Measurements from ENCODE around the gene ALOX15B. TPM values are rescaled to one million over a fixed set of nuclear protein-coding genes. Genes with fewer than 3 reads are reported as not detected.

Gene ALOX15B
- total and polyA plus RNA-seq, 8 donors = 0.05 to 4.7 (median 0.25) TPM; not detected in 1

DNA sequence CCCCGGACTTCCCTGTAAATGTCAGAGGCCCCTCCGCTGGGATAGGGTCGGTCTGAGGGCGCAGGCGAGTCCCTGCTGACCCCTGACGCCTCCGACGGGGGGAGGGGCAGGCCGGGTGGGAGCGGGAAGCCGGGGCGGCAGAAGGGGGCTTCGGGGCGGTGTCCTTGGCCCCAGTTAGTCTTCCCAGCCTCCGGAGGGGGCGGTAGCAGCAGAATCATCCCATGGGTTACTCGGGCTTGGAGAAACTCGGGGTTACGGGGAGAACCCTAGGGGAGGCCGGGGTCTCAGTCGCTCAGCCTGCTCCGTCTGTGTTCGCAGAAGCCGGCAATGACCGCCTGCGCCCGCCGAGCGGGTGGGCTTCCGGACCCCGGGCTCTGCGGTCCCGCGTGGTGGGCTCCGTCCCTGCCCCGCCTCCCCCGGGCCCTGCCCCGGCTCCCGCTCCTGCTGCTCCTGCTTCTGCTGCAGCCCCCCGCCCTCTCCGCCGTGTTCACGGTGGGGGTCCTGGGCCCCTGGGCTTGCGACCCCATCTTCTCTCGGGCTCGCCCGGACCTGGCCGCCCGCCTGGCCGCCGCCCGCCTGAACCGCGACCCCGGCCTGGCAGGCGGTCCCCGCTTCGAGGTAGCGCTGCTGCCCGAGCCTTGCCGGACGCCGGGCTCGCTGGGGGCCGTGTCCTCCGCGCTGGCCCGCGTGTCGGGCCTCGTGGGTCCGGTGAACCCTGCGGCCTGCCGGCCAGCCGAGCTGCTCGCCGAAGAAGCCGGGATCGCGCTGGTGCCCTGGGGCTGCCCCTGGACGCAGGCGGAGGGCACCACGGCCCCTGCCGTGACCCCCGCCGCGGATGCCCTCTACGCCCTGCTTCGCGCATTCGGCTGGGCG, 35.9 kb upstream of the ALOX15B start:
- FAIRE-seq = no peak
- intact Hi-C loops (cut with DNase I) = loop anchor here in 1 of 3 donors (10.0 kb wide), 1 partner anchor 52 kb away; no protein-coding TSS in a partner anchor
- Histone ChIP-seq H3K4me1 (peaks cover 0 to 6% (median 0%) of the 10 kb centered on the region in 3 donors), H3K27ac (no peak overlapping the region), H3K36me3 (no peaks in the 10 kb centered on the region), H3K27me3 (peaks cover 0 to 5% (median 2%) of the 10 kb centered on the region in 4 donors), H3K4me3 (peak overlapping the region in 1 of 4 donors; percentile 18), H3K9me3 (no peaks in the 10 kb centered on the region)
- TF ChIP-seq, protein P1, sequence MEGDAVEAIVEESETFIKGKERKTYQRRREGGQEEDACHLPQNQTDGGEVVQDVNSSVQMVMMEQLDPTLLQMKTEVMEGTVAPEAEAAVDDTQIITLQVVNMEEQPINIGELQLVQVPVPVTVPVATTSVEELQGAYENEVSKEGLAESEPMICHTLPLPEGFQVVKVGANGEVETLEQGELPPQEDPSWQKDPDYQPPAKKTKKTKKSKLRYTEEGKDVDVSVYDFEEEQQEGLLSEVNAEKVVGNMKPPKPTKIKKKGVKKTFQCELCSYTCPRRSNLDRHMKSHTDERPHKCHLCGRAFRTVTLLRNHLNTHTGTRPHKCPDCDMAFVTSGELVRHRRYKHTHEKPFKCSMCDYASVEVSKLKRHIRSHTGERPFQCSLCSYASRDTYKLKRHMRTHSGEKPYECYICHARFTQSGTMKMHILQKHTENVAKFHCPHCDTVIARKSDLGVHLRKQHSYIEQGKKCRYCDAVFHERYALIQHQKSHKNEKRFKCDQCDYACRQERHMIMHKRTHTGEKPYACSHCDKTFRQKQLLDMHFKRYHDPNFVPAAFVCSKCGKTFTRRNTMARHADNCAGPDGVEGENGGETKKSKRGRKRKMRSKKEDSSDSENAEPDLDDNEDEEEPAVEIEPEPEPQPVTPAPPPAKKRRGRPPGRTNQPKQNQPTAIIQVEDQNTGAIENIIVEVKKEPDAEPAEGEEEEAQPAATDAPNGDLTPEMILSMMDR (IDR thresholded peaks at IDR 0.05) = no peak
- ATAC-seq = peak; percentile 24 to 56 (median 46)
- WGBS, 2 donors = 7 to 9% methylated on average over 73 to 92 of the region's 92 CpGs
- peak in 1 of 6 donors; percentile 72 for DNase-seq

GRCh38 chr17:8003594-8004181, 35.2 kb upstream of the ALOX15B start:
- FAIRE-seq (no peak), DNase-seq (no peak), ATAC-seq (no peak)
- WGBS, 2 donors = 60 to 66% methylated on average over 44 of the region's 44 CpGs
- Histone ChIP-seq H3K4me3 (peak overlapping the region in 1 of 4 donors; percentile 18), H3K27ac (no peak overlapping the region), H3K9me3 (no peaks in the 10 kb centered on the region), H3K4me1 (peaks cover 0 to 6% (median 0%) of the 10 kb centered on the region in 3 donors), H3K27me3 (peaks cover 0 to 5% (median 2%) of the 10 kb centered on the region in 4 donors), H3K36me3 (no peaks in the 10 kb centered on the region)
- TF ChIP-seq, protein P1 (IDR thresholded peaks at IDR 0.05) = no peak
- intact Hi-C loops (cut with DNase I) = loop anchor here in 1 of 3 donors (10.0 kb wide), 1 partner anchor 51 kb away; no protein-coding TSS in a partner anchor

GRCh38 chr17:8004899-8005298, 34.0 kb upstream of the ALOX15B start:
- Histone ChIP-seq H3K4me1 (peaks cover 0 to 6% (median 0%) of the 10 kb centered on the region in 3 donors), H3K9me3 (no peaks in the 10 kb centered on the region), H3K36me3 (no peaks in the 10 kb centered on the region), H3K27me3 (peaks cover 0 to 5% (median 2%) of the 10 kb centered on the region in 4 donors), H3K4me3 (no peak overlapping the region), H3K27ac (no peak overlapping the region)
- WGBS, 2 donors = 84 to 90% methylated on average over 6 of the region's 6 CpGs
- TF ChIP-seq, protein P1 (IDR thresholded peaks at IDR 0.05) = no peak
- intact Hi-C loops (cut with DNase I) = loop anchor here in 1 of 3 donors (10.0 kb wide), 1 partner anchor 50 kb away; no protein-coding TSS in a partner anchor
- DNase-seq (no peak), FAIRE-seq (no peak), ATAC-seq (no peak)

- FAIRE-seq (no peak), ATAC-seq (no peak), DNase-seq (no peak)
- H3K27me3 ChIP-seq = peaks cover 0 to 5% (median 2%) of the 10 kb centered on the region in 4 donors
- no peaks in the 10 kb centered on the region for H3K9me3 ChIP-seq
- 89 to 92% methylated on average over 1 of the region's 1 CpG for WGBS, 2 donors
- H3K36me3 ChIP-seq = no peaks in the 10 kb centered on the region
- H3K4me3 ChIP-seq = no peak overlapping the region
- intact Hi-C loops (cut with DNase I) = loop anchor here in 1 of 3 donors (10.0 kb wide), 1 partner anchor 49 kb away; no protein-coding TSS in a partner anchor
- no peak overlapping the region for H3K27ac ChIP-seq
- peaks cover 0 to 6% (median 0%) of the 10 kb centered on the region in 3 donors for H3K4me1 ChIP-seq
- TF ChIP-seq, protein P1 (IDR thresholded peaks at IDR 0.05) = no peak
These were observed 33.5 kb upstream of the ALOX15B start for GRCh38 chr17:8005357-8005756.

All from pancreas (tissue), 10 donors.